ENCODE measurements around the gene XXYLT1. TPM values are rescaled to one million over a fixed set of nuclear protein-coding genes. Genes with fewer than 3 reads are reported as not detected.

XXYLT1 gene
- total RNA-seq, 1 donor from 2014 or later, result 14.5 TPM

- intact Hi-C loops (cut with DNase I), result no loop called here
- TF ChIP-seq POLR2A (IDR thresholded peaks at IDR 0.05) (no peak), POLR2AphosphoS5 (IDR thresholded peaks at IDR 0.05; ENCODE audit: insufficient read depth in 1 of 2, low read depth in 1 of 2) (no peak)
- TF ChIP-seq, protein P1, sequence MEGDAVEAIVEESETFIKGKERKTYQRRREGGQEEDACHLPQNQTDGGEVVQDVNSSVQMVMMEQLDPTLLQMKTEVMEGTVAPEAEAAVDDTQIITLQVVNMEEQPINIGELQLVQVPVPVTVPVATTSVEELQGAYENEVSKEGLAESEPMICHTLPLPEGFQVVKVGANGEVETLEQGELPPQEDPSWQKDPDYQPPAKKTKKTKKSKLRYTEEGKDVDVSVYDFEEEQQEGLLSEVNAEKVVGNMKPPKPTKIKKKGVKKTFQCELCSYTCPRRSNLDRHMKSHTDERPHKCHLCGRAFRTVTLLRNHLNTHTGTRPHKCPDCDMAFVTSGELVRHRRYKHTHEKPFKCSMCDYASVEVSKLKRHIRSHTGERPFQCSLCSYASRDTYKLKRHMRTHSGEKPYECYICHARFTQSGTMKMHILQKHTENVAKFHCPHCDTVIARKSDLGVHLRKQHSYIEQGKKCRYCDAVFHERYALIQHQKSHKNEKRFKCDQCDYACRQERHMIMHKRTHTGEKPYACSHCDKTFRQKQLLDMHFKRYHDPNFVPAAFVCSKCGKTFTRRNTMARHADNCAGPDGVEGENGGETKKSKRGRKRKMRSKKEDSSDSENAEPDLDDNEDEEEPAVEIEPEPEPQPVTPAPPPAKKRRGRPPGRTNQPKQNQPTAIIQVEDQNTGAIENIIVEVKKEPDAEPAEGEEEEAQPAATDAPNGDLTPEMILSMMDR (IDR thresholded peaks at IDR 0.05), result no peak
- DNase-seq (ENCODE audit: extremely low spot score in 2 of 2), result no peak
- Histone ChIP-seq H3K9me3 (no peaks in the 10 kb centered on the region), H3K36me3 (no peaks in the 10 kb centered on the region), H3K4me3 (no peak overlapping the region), H3K27ac (no peak overlapping the region), H3K27me3 (no peaks in the 10 kb centered on the region), H3K4me1 (peaks cover 34% of the 10 kb centered on the region)
Measured at GRCh38 chr3:195099951-195100785, 170.8 kb downstream of the XXYLT1 start.

DNA sequence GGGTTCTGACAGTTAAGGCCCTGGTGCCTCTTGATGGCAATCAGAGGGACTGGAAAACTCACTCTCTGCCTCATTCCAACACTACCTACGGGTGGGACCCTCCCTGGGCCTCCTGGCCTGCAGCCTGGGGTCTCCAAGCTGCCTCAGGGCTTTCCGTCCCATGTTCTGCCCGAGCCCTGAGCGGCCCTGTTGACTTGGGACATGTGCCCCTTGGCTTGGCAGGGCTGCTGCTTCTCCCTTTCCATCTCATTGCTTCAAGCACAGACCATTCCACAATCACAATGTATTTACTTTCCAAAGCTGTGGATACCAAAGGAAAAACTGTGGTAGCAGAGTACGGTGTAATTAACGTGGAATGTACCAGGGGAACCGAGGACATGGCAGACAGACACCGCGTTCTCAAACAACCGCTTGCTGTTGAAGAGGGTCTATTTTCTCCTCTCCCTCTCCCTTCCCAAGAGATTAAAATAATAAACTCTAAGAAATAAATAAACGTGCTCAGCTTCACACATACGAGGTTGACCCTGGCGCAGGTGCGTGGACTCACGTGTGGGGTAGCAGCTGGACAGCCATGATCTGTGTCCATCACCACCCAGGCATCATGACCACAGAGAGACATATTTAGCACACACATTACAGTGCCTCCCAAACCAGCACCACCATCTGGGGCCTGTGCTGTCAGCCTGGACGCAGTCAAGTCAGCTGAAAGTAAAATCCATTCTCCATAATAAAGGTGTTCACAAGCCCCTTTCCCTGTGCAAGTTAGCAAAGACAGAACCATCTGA lies 172.0 kb downstream of the XXYLT1 start:
- intact Hi-C loops (cut with DNase I), result no loop called here
- Histone ChIP-seq H3K9me3 (no peaks in the 10 kb centered on the region), H3K36me3 (no peaks in the 10 kb centered on the region), H3K4me1 (peaks cover 31% of the 10 kb centered on the region), H3K4me3 (no peak overlapping the region), H3K27me3 (no peaks in the 10 kb centered on the region), H3K27ac (no peak overlapping the region)
- TF ChIP-seq POLR2A (IDR thresholded peaks at IDR 0.05) (no peak), POLR2AphosphoS5 (IDR thresholded peaks at IDR 0.05; ENCODE audit: insufficient read depth in 1 of 2, low read depth in 1 of 2) (no peak)
- TF ChIP-seq, protein P1 (IDR thresholded peaks at IDR 0.05), result no peak
- no peak for DNase-seq (ENCODE audit: extremely low spot score in 2 of 2)

DNA sequence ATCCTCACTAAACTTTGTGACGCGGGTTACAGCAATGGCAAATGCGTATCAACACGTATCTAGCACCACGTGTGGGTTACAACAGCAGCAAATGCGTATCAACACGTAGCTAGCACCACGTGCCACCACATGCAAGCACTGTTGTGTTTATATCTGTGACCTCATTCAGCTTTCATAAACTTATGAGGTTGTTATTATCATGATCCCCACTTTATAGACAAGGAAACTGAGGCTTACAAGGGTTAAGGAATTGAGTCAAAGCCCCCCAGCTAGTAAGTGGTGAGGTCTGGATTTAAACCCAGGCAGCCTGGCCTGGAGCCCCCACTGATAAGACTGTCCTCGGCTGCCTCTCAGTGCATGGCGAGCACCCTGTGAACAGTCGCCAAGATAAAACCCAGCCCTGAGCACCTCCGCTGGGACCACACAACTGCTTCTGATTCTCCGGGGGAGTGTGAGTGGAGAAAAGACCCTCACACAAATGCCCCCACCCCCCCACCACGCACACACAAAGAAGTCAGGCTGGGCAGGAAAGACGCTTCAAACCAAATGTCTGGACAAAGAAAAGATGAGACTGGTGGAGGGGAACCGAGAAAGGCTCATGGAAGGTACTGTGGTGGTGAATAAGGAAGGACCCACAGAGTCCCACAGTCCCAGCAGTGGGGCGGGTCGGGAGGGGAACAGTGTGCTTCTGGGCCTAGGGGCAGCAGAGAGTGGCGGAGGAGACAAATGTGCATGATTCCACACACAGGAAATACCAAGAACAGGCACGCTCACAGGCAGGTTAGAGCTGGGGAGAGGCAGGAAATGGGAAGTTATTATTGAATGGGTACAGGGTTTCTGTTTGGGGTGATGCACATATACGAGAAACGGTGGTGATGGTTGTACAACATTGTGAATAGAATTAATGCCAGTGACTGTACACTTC lies 173.4 kb downstream of the XXYLT1 start:
- TF ChIP-seq POLR2AphosphoS5 (IDR thresholded peaks at IDR 0.05; ENCODE audit: insufficient read depth in 1 of 2, low read depth in 1 of 2), result no peak
- no peak for TF ChIP-seq POLR2A (IDR thresholded peaks at IDR 0.05)
- TF ChIP-seq, protein P1 (IDR thresholded peaks at IDR 0.05), result no peak
- no peaks in the 10 kb centered on the region for H3K27me3 ChIP-seq

GRCh38 chr3:195096484-195097330 lies 174.3 kb downstream of the XXYLT1 start:
- peaks cover 9% of the 10 kb centered on the region for H3K4me1 ChIP-seq
- DNase-seq (ENCODE audit: extremely low spot score in 2 of 2), result no peak
- H3K4me3 ChIP-seq, result no peak overlapping the region
- no peak overlapping the region for H3K27ac ChIP-seq
- H3K36me3 ChIP-seq, result no peaks in the 10 kb centered on the region
- no peaks in the 10 kb centered on the region for H3K9me3 ChIP-seq
- intact Hi-C loops (cut with DNase I), result no loop called here
- no peaks in the 10 kb centered on the region for H3K27me3 ChIP-seq
- TF ChIP-seq, protein P1 (IDR thresholded peaks at IDR 0.05), result no peak
- TF ChIP-seq POLR2A (IDR thresholded peaks at IDR 0.05), result no peak
- no peak for TF ChIP-seq POLR2AphosphoS5 (IDR thresholded peaks at IDR 0.05; ENCODE audit: insufficient read depth in 1 of 2, low read depth in 1 of 2)

More for the DNA sequence above, 173.4 kb downstream of the XXYLT1 start:
- no peak overlapping the region for H3K4me3 ChIP-seq
- DNase-seq (ENCODE audit: extremely low spot score in 2 of 2), result no peak
- no peak overlapping the region for H3K27ac ChIP-seq
- H3K36me3 ChIP-seq, result no peaks in the 10 kb centered on the region
- peaks cover 18% of the 10 kb centered on the region for H3K4me1 ChIP-seq
- intact Hi-C loops (cut with DNase I), result no loop called here
- no peaks in the 10 kb centered on the region for H3K9me3 ChIP-seq

Measured in vagina (tissue), 2 donors.